GM20431 (cell line): ENCODE data around the gene PXDC1.

Experiments
- in situ Hi-C: fragments of 300-500 bp; cut with MseI, MboI; formaldehyde crosslinking; loops from one replicate; pipeline ENCODE4 v1.15.0; 2020; ENCODE audit warnings: low sequenced_read_pairs; ENCODE audit not compliant: unreplicated experiment

Gene PXDC1

GRCh38 chr6:3749067-3749841, 2.3 kb downstream of the PXDC1 start:
- in situ Hi-C loops, result loop anchor here (10.0 to 25.0 kb wide), 3 partner anchors 246 to 612 kb away; no protein-coding TSS in a partner anchor

GRCh38 chr6:3748208-3749066, 3.1 kb downstream of the PXDC1 start:
- in situ Hi-C loops, result loop anchor here (10.0 to 25.0 kb wide), 3 partner anchors 246 to 611 kb away; no protein-coding TSS in a partner anchor

- in situ Hi-C loops, result loop anchor here (10.0 to 25.0 kb wide), 3 partner anchors 248 to 610 kb away; no protein-coding TSS in a partner anchor
These were observed 4.3 kb downstream of the PXDC1 start for GRCh38 chr6:3747100-3747737.

GRCh38 chr6:3746696-3747095, 4.8 kb downstream of the PXDC1 start:
- in situ Hi-C loops, result loop anchor here (10.0 to 25.0 kb wide), 3 partner anchors 248 to 609 kb away; no protein-coding TSS in a partner anchor

GRCh38 chr6:3746119-3746691, 5.3 kb downstream of the PXDC1 start:
- in situ Hi-C loops, result loop anchor here (10.0 to 25.0 kb wide), 3 partner anchors 249 to 609 kb away; no protein-coding TSS in a partner anchor

GRCh38 chr6:3745566-3746118, 5.9 kb downstream of the PXDC1 start:
- in situ Hi-C loops, result loop anchor here (10.0 to 25.0 kb wide), 3 partner anchors 249 to 608 kb away; no protein-coding TSS in a partner anchor

GRCh38 chr6:3744901-3745470, 6.5 kb downstream of the PXDC1 start:
- in situ Hi-C loops, result loop anchor here (10.0 to 25.0 kb wide), 3 partner anchors 250 to 608 kb away; no protein-coding TSS in a partner anchor

- in situ Hi-C loops, result loop anchor here (10.0 to 25.0 kb wide), 3 partner anchors 250 to 607 kb away; no protein-coding TSS in a partner anchor
These were observed 7.2 kb downstream of the PXDC1 start for GRCh38 chr6:3744211-3744900.

- in situ Hi-C loops, result loop anchor here (10.0 to 25.0 kb wide), 3 partner anchors 251 to 606 kb away; no protein-coding TSS in a partner anchor
These were observed 8.0 kb downstream of the PXDC1 start for GRCh38 chr6:3743541-3743940.

GRCh38 chr6:3742426-3743344, 8.8 kb downstream of the PXDC1 start:
- in situ Hi-C loops, result loop anchor here (10.0 to 25.0 kb wide), 3 partner anchors 252 to 605 kb away; no protein-coding TSS in a partner anchor

GRCh38 chr6:3742076-3742425, 9.5 kb downstream of the PXDC1 start:
- in situ Hi-C loops, result loop anchor here (10.0 to 25.0 kb wide), 3 partner anchors 253 to 605 kb away; no protein-coding TSS in a partner anchor

- in situ Hi-C loops, result loop anchor here (10.0 to 25.0 kb wide), 3 partner anchors 253 to 604 kb away; no protein-coding TSS in a partner anchor
These were observed 10.0 kb downstream of the PXDC1 start for GRCh38 chr6:3741477-3741871.

- in situ Hi-C loops, result loop anchor here (10.0 to 25.0 kb wide), 3 partner anchors 254 to 604 kb away; no protein-coding TSS in a partner anchor
These were observed 10.7 kb downstream of the PXDC1 start for GRCh38 chr6:3740551-3741476.

- in situ Hi-C loops, result loop anchor here (10.0 to 25.0 kb wide), 3 partner anchors 423 to 602 kb away; no protein-coding TSS in a partner anchor
These were observed 12.1 kb downstream of the PXDC1 start for GRCh38 chr6:3739311-3739897.

GRCh38 chr6:3738381-3739131, 13.0 kb downstream of the PXDC1 start:
- in situ Hi-C loops, result loop anchor here (10.0 to 25.0 kb wide), 3 partner anchors 424 to 601 kb away; no protein-coding TSS in a partner anchor
